Sigmoid colon (tissue), 7 donors: ENCODE measurements around the gene TSC22D4. TPM values are rescaled to one million over a fixed set of nuclear protein-coding genes. Genes with fewer than 3 reads are reported as not detected.
A peak's percentile ranks its signal among the peaks of the same experiment; 100 is the strongest.
"Not testable (repeated sequence)": the region's sequence is repeated elsewhere in the genome, so short reads cannot be mapped to it uniquely, and the experiment has no call there.

Experiments
- DNase-seq: peaks from one replicate; pipeline ENCODE4 v3.0.0-alpha.2; 2019
- H3K27ac ChIP-seq, 4 donors: fragments of 200-600 bp; sonication (generic); one replicate each; pipeline ENCODE4 v1.5.1; 2016 to 2019; ENCODE audit warnings: mild to moderate bottlenecking in 1 of 4
- H3K27me3 ChIP-seq, 3 donors: fragments of 200-600 bp; sonication (generic); one replicate each; pipeline ENCODE4 v1.5.1; 2019; ENCODE audit warnings: mild to moderate bottlenecking in 1 of 3
- H3K36me3 ChIP-seq, 4 donors: fragments of 200-600 bp; sonication (generic); one replicate each; pipeline ENCODE4 v1.5.1; 2016 to 2019
- H3K4me1 ChIP-seq, 4 donors: fragments of 200-600 bp; sonication (generic); one replicate each; pipeline ENCODE4 v1.5.1; 2017 to 2019
- H3K4me3 ChIP-seq, 4 donors: fragments of 200-600 bp; sonication (generic); one replicate each; pipeline ENCODE4 v1.5.1; 2017 to 2019; ENCODE audit warnings: mild to moderate bottlenecking in 2 of 4, moderate library complexity in 1 of 4
- H3K9me3 ChIP-seq, 4 donors: fragments of 200-600 bp in 3 of 4; sonication (generic) in 3 of 4; one replicate each; pipeline versions ENCODE4 v1.5.1 to v1.6.1; 2013 to 2019
- CTCF ChIP-seq, 4 experiments: fragments of 450-650 bp in 3 of 4; fragments of 200-600 bp in 1 of 4; IDR thresholded peaks; one replicate each; pipeline ENCODE4 v1.5.1; 2016 to 2019; ENCODE audit warnings: antibody characterized with exemption in 4 of 4, mild to moderate bottlenecking in 3 of 4, moderate library complexity in 2 of 4
- EP300 ChIP-seq, 4 donors: sonication (generic); formaldehyde crosslinking; IDR thresholded peaks; one replicate each; pipeline ENCODE4 v1.6.1; 2017; ENCODE audit warnings: antibody characterized with exemption in 4 of 4
- POLR2A ChIP-seq, 2 donors: fragments of 450-650 bp; IDR thresholded peaks; one replicate each; pipeline ENCODE4 v1.6.1; 2016; ENCODE audit warnings: antibody characterized with exemption in 2 of 2, mild to moderate bottlenecking in 2 of 2, moderate library complexity in 2 of 2
- POLR2AphosphoS5 ChIP-seq, 4 donors: sonication (generic); formaldehyde crosslinking; IDR thresholded peaks; one replicate each; pipeline ENCODE4 v1.6.1; 2017; ENCODE audit warnings: antibody characterized with exemption in 4 of 4
- WGBS, 2 donors: extraction: QIAGEN DNeasy Blood & Tissue Kit; methylation state at CpG; one replicate each; pipeline ENCODE4 v1.1.7; 2013; 5-methylcytosine and 5-hydroxymethylcytosine counted together
- intact Hi-C: fragments of 100-400 bp; cut with DNase I; formaldehyde crosslinking; loops from one replicate; pipeline ENCODE4 v1.15.1; 2023
- polyA plus RNA-seq, 3 donors: library from polyadenylated mRNA; stranded (reverse); fragments of 200-250 nt; gene quantifications; one replicate each; pipeline ENCODE4 v1.2.3, GENCODE V29; 2013
- total RNA-seq, 4 donors: library from RNA; depleted of rRNA; stranded (reverse); fragments of >200 nt; gene quantifications; one replicate each; pipeline ENCODE4 v1.1.0, GENCODE V29; 2016
- donor health status: healthy with polysubstance abuse.
- donor health status: Bipolar disorder and iron deficiency.
- donor health status: healthy.

TSC22D4 gene
- total RNA-seq, result 10 to 100 TPM; 24.4 to 31.6 (median 28.5) TPM
- polyA plus RNA-seq, result 10 to 100 TPM; 46.8 to 53.5 (median 51.1) TPM

GRCh38 chr7:100478958-100479660 lies at the start of gene TSC22D4:
Gene TSC22D4, minus strand, starts transcription at chr7:100479214. Its CDS starts 1,176 bp downstream, at chr7:100478038.
- Histone ChIP-seq H3K9me3 (no peaks in the 10 kb centered on the region), H3K36me3 (peaks cover 0 to 8% (median 5%) of the 10 kb centered on the region in 4 donors), H3K4me1 (peaks cover 0 to 57% (median 53%) of the 10 kb centered on the region in 4 donors), H3K27ac (peak within 1 kb of the TSS; percentile 93 to 96 (median 94)), H3K4me3 (peak within 1 kb of the TSS; percentile 64 to 100 (median 90)), H3K27me3 (no peaks in the 10 kb centered on the region)
- intact Hi-C loops, result loop anchor here (1.0 to 10.0 kb wide), 3 partner anchors 29 to 386 kb away; partner anchors contain the start of gene TRIP6
- peak; percentile 99 for DNase-seq
- TF ChIP-seq CTCF (IDR thresholded peaks at IDR 0.05) (no peak), POLR2AphosphoS5 (IDR thresholded peaks at IDR 0.05) (peak; percentile 91 to 96 (median 96)), POLR2A (IDR thresholded peaks at IDR 0.05) (peak; percentile 92 to 94), EP300 (IDR thresholded peaks at IDR 0.05) (peak in 1 of 4 donors; percentile 53)
- WGBS, 2 donors, result 1% methylated on average over 27 of the region's 27 CpGs

- intact Hi-C loops, H3K4me1 ChIP-seq, H3K4me3 ChIP-seq, H3K27me3 ChIP-seq, H3K36me3 ChIP-seq, H3K9me3 ChIP-seq, H3K27ac ChIP-seq, DNase-seq: not testable (repeated sequence)
- WGBS, 2 donors, result 48 to 80% methylated on average over 12 of the region's 12 CpGs
These were observed 49.3 kb upstream of the TSC22D4 start for GRCh38 chr7:100528108-100528866.

GRCh38 chr7:100523192-100523591 lies 44.2 kb upstream of the TSC22D4 start:
- H3K36me3 ChIP-seq, intact Hi-C loops, H3K27ac ChIP-seq, H3K9me3 ChIP-seq, H3K27me3 ChIP-seq, DNase-seq, H3K4me1 ChIP-seq, H3K4me3 ChIP-seq: not testable (repeated sequence)
- WGBS, 2 donors, result 93 to 94% methylated on average over 33 of the region's 34 CpGs

GRCh38 chr7:100521909-100522593 lies 43.0 kb upstream of the TSC22D4 start:
- intact Hi-C loops, H3K4me3 ChIP-seq, H3K36me3 ChIP-seq, H3K4me1 ChIP-seq, DNase-seq, H3K27ac ChIP-seq, H3K9me3 ChIP-seq, H3K27me3 ChIP-seq: not testable (repeated sequence)
- 62 to 76% methylated on average over 2 of the region's 3 CpGs for WGBS, 2 donors

- H3K4me3 ChIP-seq, result no peak overlapping the region
- no peak for DNase-seq
- intact Hi-C loops, result no loop called here
- no peaks in the 10 kb centered on the region for H3K27me3 ChIP-seq
- TF ChIP-seq POLR2AphosphoS5 (IDR thresholded peaks at IDR 0.05) (no peak), CTCF (IDR thresholded peaks at IDR 0.05) (no peak), POLR2A (IDR thresholded peaks at IDR 0.05) (no peak), EP300 (IDR thresholded peaks at IDR 0.05) (no peak)
- no peaks in the 10 kb centered on the region for H3K4me1 ChIP-seq
- no peak overlapping the region for H3K27ac ChIP-seq
- no peaks in the 10 kb centered on the region for H3K36me3 ChIP-seq
- no peaks in the 10 kb centered on the region for H3K9me3 ChIP-seq
- WGBS, 2 donors, result 78 to 92% methylated on average over 2 of the region's 2 CpGs
These were observed 42.1 kb upstream of the TSC22D4 start for GRCh38 chr7:100521076-100521475.

GRCh38 chr7:100520138-100520537 lies 41.1 kb upstream of the TSC22D4 start:
- no peaks in the 10 kb centered on the region for H3K9me3 ChIP-seq
- DNase-seq, result no peak
- peaks cover 0 to 6% (median 0%) of the 10 kb centered on the region in 4 donors for H3K4me1 ChIP-seq
- WGBS, 2 donors, result 13 to 20% methylated on average over 1 of the region's 1 CpG
- no peaks in the 10 kb centered on the region for H3K27me3 ChIP-seq
- H3K36me3 ChIP-seq, result no peaks in the 10 kb centered on the region
- no peak for TF ChIP-seq CTCF (IDR thresholded peaks at IDR 0.05)
- no peak for TF ChIP-seq EP300 (IDR thresholded peaks at IDR 0.05)
- TF ChIP-seq POLR2A (IDR thresholded peaks at IDR 0.05), result no peak
- intact Hi-C loops, result no loop called here
- H3K4me3 ChIP-seq, result no peak overlapping the region
- no peak overlapping the region for H3K27ac ChIP-seq
